ENCODE results near the gene TMEM237.

Gene TMEM237

GRCh38 chr2:201656740-201657139 lies 13.4 kb upstream of the TMEM237 start:
- H3K4me2 ChIP-seq (ENCODE audit: low read length): no peak overlapping the region
- no peaks in the 10 kb centered on the region for H3K4me1 ChIP-seq (ENCODE audit: control insufficient read depth, low read length)
- peaks cover 5% of the 10 kb centered on the region; the same call in 1 of the 2 replicates for H3K27me3 ChIP-seq (ENCODE audit: control insufficient read depth, low read length)
- H3F3A ChIP-seq (ENCODE audit: control insufficient read depth, insufficient read depth): no peaks in the 10 kb centered on the region
- no peaks in the 10 kb centered on the region for H3K9me2 ChIP-seq (replicated peaks; ENCODE audit: control insufficient read depth, low read length)
- no peak overlapping the region for H3K27ac ChIP-seq (ENCODE audit: low read depth, low read length)
- H3K9me3 ChIP-seq (ENCODE audit: control insufficient read depth, insufficient read depth, low read length): no peaks in the 10 kb centered on the region
- no peak overlapping the region for H3K4me3 ChIP-seq (ENCODE audit: low read length)
- TF ChIP-seq EZH2phosphoT487 (IDR thresholded peaks at IDR 0.05; ENCODE audit: borderline replicate concordance, low read length) (no peak), CTCF (IDR thresholded peaks at IDR 0.05; ENCODE audit: low read depth, low read length, poor library complexity, severe bottlenecking) (no peak)
- H3K79me2 ChIP-seq (ENCODE audit: control insufficient read depth, low read length): no peaks in the 10 kb centered on the region
- H3K36me3 ChIP-seq (ENCODE audit: control insufficient read depth, low read length): no peaks in the 10 kb centered on the region
- H4K20me1 ChIP-seq (ENCODE audit: control insufficient read depth, insufficient read depth, low read depth, low read length): no peaks in the 10 kb centered on the region

- peaks cover 6% of the 10 kb centered on the region for H3K27me3 ChIP-seq (ENCODE audit: control insufficient read depth, low read length)
- no peaks in the 10 kb centered on the region for H3F3A ChIP-seq (ENCODE audit: control insufficient read depth, insufficient read depth)
- H3K4me2 ChIP-seq (ENCODE audit: low read length): no peak overlapping the region
- H3K79me2 ChIP-seq (ENCODE audit: control insufficient read depth, low read length): no peaks in the 10 kb centered on the region
- TF ChIP-seq CTCF (IDR thresholded peaks at IDR 0.05; ENCODE audit: low read depth, low read length, poor library complexity, severe bottlenecking) (no peak), EZH2phosphoT487 (IDR thresholded peaks at IDR 0.05; ENCODE audit: borderline replicate concordance, low read length) (no peak)
- H3K9me2 ChIP-seq (replicated peaks; ENCODE audit: control insufficient read depth, low read length): no peaks in the 10 kb centered on the region
- no peaks in the 10 kb centered on the region for H3K36me3 ChIP-seq (ENCODE audit: control insufficient read depth, low read length)
- H4K20me1 ChIP-seq (ENCODE audit: control insufficient read depth, insufficient read depth, low read depth, low read length): no peaks in the 10 kb centered on the region
- H3K4me3 ChIP-seq (ENCODE audit: low read length): no peak overlapping the region
- no peaks in the 10 kb centered on the region for H3K9me3 ChIP-seq (ENCODE audit: control insufficient read depth, insufficient read depth, low read length)
- no peak overlapping the region for H3K27ac ChIP-seq (ENCODE audit: low read depth, low read length)
- H3K4me1 ChIP-seq (ENCODE audit: control insufficient read depth, low read length): no peaks in the 10 kb centered on the region
Observed at GRCh38 chr2:201656102-201656501, 12.8 kb upstream of the TMEM237 start.

GRCh38 chr2:201654616-201655384 lies 11.5 kb upstream of the TMEM237 start:
- H4K20me1 ChIP-seq (ENCODE audit: control insufficient read depth, insufficient read depth, low read depth, low read length): no peaks in the 10 kb centered on the region
- no peaks in the 10 kb centered on the region for H3K36me3 ChIP-seq (ENCODE audit: control insufficient read depth, low read length)

More at GRCh38 chr2:201654616-201655384, 11.5 kb upstream of the TMEM237 start:
- H3K4me2 ChIP-seq (ENCODE audit: low read length): no peak overlapping the region
- H3K4me1 ChIP-seq (ENCODE audit: control insufficient read depth, low read length): no peaks in the 10 kb centered on the region
- H3K4me3 ChIP-seq (ENCODE audit: low read length): no peak overlapping the region
- no peaks in the 10 kb centered on the region for H3K79me2 ChIP-seq (ENCODE audit: control insufficient read depth, low read length)
- no peaks in the 10 kb centered on the region for H3F3A ChIP-seq (ENCODE audit: control insufficient read depth, insufficient read depth)
- no peak for TF ChIP-seq CTCF (IDR thresholded peaks at IDR 0.05; ENCODE audit: low read depth, low read length, poor library complexity, severe bottlenecking)
- TF ChIP-seq EZH2phosphoT487 (IDR thresholded peaks at IDR 0.05; ENCODE audit: borderline replicate concordance, low read length): no peak
- H3K27me3 ChIP-seq (ENCODE audit: control insufficient read depth, low read length): peaks cover 8% of the 10 kb centered on the region
- H3K9me2 ChIP-seq (replicated peaks; ENCODE audit: control insufficient read depth, low read length): no peaks in the 10 kb centered on the region
- H3K27ac ChIP-seq (ENCODE audit: low read depth, low read length): no peak overlapping the region
- H3K9me3 ChIP-seq (ENCODE audit: control insufficient read depth, insufficient read depth, low read length): no peaks in the 10 kb centered on the region
